GM23338 (cell line): Measurements from ENCODE around the gene NBAS.

Experiments used
- EZH2 ChIP-seq: fragments of 200-600 bp; sonication (generic); IDR thresholded peaks from one replicate; pipeline ENCODE4 v1.8.0; 2017; ENCODE audit warnings: antibody characterized with exemption, mild to moderate bottlenecking, low read depth; ENCODE audit not compliant: unreplicated experiment
- JUNB ChIP-seq: IDR thresholded peaks from one replicate; pipeline ENCODE4 v1.6.1; 2016; ENCODE audit warnings: antibody characterized with exemption; ENCODE audit not compliant: unreplicated experiment
- NANOG ChIP-seq: IDR thresholded peaks from 2 replicates; pipeline ENCODE4 v1.6.1; 2016; ENCODE audit warnings: antibody characterized with exemption, borderline replicate concordance
- POLR2AphosphoS5 ChIP-seq: IDR thresholded peaks from 2 replicates; pipeline ENCODE4 v1.6.1; 2016; ENCODE audit warnings: antibody characterized with exemption, low read depth
- STAT1 ChIP-seq: IDR thresholded peaks from one replicate; pipeline ENCODE4 v1.6.1; 2016; ENCODE audit warnings: antibody characterized with exemption; ENCODE audit not compliant: unreplicated experiment
- TF ChIP-seq, protein P1 (sequence below), 2 experiments: fragments of 200-600 bp in 1 of 2; sonication (generic) in 1 of 2; conservative IDR thresholded peaks; 2 replicates each; pipeline versions ENCODE4 v1.5.1 to v1.6.1; 2016 to 2017; ENCODE audit warnings: antibody characterized with exemption in 2 of 2, low read depth in 2 of 2, mild to moderate bottlenecking in 2 of 2, moderate library complexity in 1 of 2
- TF ChIP-seq, protein P2 (sequence below): IDR thresholded peaks from 2 replicates; pipeline ENCODE4 v1.6.1; 2016; ENCODE audit warnings: antibody characterized with exemption

- TF ChIP-seq NANOG, result no peak
- TF ChIP-seq, protein P1, sequence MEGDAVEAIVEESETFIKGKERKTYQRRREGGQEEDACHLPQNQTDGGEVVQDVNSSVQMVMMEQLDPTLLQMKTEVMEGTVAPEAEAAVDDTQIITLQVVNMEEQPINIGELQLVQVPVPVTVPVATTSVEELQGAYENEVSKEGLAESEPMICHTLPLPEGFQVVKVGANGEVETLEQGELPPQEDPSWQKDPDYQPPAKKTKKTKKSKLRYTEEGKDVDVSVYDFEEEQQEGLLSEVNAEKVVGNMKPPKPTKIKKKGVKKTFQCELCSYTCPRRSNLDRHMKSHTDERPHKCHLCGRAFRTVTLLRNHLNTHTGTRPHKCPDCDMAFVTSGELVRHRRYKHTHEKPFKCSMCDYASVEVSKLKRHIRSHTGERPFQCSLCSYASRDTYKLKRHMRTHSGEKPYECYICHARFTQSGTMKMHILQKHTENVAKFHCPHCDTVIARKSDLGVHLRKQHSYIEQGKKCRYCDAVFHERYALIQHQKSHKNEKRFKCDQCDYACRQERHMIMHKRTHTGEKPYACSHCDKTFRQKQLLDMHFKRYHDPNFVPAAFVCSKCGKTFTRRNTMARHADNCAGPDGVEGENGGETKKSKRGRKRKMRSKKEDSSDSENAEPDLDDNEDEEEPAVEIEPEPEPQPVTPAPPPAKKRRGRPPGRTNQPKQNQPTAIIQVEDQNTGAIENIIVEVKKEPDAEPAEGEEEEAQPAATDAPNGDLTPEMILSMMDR (conservative IDR thresholded peaks at IDR 0.05; ENCODE audit: low read depth in 2 of 2), result no peak
- TF ChIP-seq EZH2, result no peak
- TF ChIP-seq, protein P2, sequence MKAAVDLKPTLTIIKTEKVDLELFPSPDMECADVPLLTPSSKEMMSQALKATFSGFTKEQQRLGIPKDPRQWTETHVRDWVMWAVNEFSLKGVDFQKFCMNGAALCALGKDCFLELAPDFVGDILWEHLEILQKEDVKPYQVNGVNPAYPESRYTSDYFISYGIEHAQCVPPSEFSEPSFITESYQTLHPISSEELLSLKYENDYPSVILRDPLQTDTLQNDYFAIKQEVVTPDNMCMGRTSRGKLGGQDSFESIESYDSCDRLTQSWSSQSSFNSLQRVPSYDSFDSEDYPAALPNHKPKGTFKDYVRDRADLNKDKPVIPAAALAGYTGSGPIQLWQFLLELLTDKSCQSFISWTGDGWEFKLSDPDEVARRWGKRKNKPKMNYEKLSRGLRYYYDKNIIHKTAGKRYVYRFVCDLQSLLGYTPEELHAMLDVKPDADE, result no peak
- no peak for TF ChIP-seq JUNB
- no peak for TF ChIP-seq STAT1
- TF ChIP-seq POLR2AphosphoS5, result no peak
Observed at GRCh38 chr2:15337996-15338666, 223.0 kb downstream of the NBAS start.
